Calu3 (cell line): ENCODE data around the gene BIVM. TPM values are rescaled to one million over a fixed set of nuclear protein-coding genes. Genes with fewer than 3 reads are reported as not detected.

Experiments
- Bru-seq: library from RNA; stranded (reverse); fragments of 400-500 nt; gene quantifications from one replicate; lab custom pipeline; 2021; lab: Mats Ljungman, UMichigan
- BruChase-seq, 2 experiments: library from RNA; stranded (reverse); fragments of 400-500 nt; gene quantifications; one replicate each; lab custom pipeline; 2021; lab: Mats Ljungman, UMichigan
- BruUV-seq: library from RNA; stranded (reverse); fragments of 400-500 nt; replicated peaks from 2 replicates; lab custom pipeline; 2021; lab: Mats Ljungman, UMichigan
- CTCF ChIA-PET: fragments of 300-600 bp; sonication (Branson Sonifier 250); formaldehyde crosslinking; loops from one replicate; lab custom pipeline; 2022; ENCODE audit warnings: antibody characterized with exemption; lab: Charles Lee
- DNase-seq: peaks from one replicate; pipeline ENCODE4 v3.0.0; 2022
- H3K27ac Mint-ChIP-seq: one replicate; pipeline ENCODE4 v1.8.0; 2022; ENCODE audit warnings: mixed read lengths; ENCODE audit not compliant: unreplicated experiment
- H3K27me3 Mint-ChIP-seq: one replicate; pipeline ENCODE4 v1.8.0; 2022; ENCODE audit warnings: mixed read lengths; ENCODE audit not compliant: unreplicated experiment
- H3K36me3 Mint-ChIP-seq: one replicate; pipeline ENCODE4 v1.8.0; 2022; ENCODE audit warnings: mild to moderate bottlenecking, moderate library complexity, mixed read lengths; ENCODE audit not compliant: insufficient read depth, unreplicated experiment
- H3K4me1 Mint-ChIP-seq: one replicate; pipeline ENCODE4 v1.8.0; 2022; ENCODE audit warnings: mild to moderate bottlenecking, low read depth, mixed read lengths; ENCODE audit not compliant: unreplicated experiment
- H3K4me3 Mint-ChIP-seq: one replicate; pipeline ENCODE4 v1.8.0; 2022; ENCODE audit warnings: mild to moderate bottlenecking, low read depth, moderate library complexity, mixed read lengths; ENCODE audit not compliant: unreplicated experiment
- H3K9me3 Mint-ChIP-seq: one replicate; pipeline ENCODE4 v1.8.0; 2022; ENCODE audit warnings: low read depth, mixed read lengths; ENCODE audit not compliant: unreplicated experiment
- intact Hi-C: fragments of 100-400 bp; cut with micrococcal nuclease; formaldehyde crosslinking; loops from one replicate; pipeline ENCODE4 v1.10.0; 2022; ENCODE audit not compliant: unreplicated experiment
- long read RNA-seq: library from polyadenylated mRNA; stranded (forward); transcript quantifications from one replicate; pipeline ENCODE4 v2.0.0, GENCODE V29; 2022
- total RNA-seq: library from RNA; stranded (reverse); gene quantifications from 2 replicates; pipeline ENCODE4 v1.2.3, GENCODE V29; 2022
- TF ChIP-seq, protein P1 (sequence below): fragments of 200-600 bp; IDR thresholded peaks from one replicate; pipeline ENCODE4 v1.8.0; 2022; ENCODE audit warnings: antibody characterized with exemption; ENCODE audit not compliant: unreplicated experiment

Gene BIVM, protein sequence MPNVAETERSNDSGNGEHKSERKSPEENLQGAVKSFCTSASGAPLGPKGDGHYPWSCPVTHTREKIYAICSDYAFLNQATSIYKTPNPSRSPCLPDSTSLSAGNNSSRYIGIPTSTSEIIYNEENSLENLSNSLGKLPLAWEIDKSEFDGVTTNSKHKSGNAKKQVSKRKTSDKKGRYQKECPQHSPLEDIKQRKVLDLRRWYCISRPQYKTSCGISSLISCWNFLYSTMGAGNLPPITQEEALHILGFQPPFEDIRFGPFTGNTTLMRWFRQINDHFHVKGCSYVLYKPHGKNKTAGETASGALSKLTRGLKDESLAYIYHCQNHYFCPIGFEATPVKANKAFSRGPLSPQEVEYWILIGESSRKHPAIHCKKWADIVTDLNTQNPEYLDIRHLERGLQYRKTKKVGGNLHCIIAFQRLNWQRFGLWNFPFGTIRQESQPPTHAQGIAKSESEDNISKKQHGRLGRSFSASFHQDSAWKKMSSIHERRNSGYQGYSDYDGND
- total RNA-seq (11.0 and 12.6 TPM in 2 replicates), Bru-seq, nascent RNA (percentile 68 among the genes with signal in this experiment), BruChase-seq, experiment 1, labeled RNA remaining after a 6-hour chase (percentile 88 among the genes with signal in this experiment), BruChase-seq, experiment 2, labeled RNA remaining after a 2-hour chase (percentile 84 among the genes with signal in this experiment)
- long read RNA-seq, partial matches to known transcripts, result 1 of 9 reads
- long read RNA-seq, other reads (novel, unspliced or antisense), result 7 of 9 reads

DNA sequence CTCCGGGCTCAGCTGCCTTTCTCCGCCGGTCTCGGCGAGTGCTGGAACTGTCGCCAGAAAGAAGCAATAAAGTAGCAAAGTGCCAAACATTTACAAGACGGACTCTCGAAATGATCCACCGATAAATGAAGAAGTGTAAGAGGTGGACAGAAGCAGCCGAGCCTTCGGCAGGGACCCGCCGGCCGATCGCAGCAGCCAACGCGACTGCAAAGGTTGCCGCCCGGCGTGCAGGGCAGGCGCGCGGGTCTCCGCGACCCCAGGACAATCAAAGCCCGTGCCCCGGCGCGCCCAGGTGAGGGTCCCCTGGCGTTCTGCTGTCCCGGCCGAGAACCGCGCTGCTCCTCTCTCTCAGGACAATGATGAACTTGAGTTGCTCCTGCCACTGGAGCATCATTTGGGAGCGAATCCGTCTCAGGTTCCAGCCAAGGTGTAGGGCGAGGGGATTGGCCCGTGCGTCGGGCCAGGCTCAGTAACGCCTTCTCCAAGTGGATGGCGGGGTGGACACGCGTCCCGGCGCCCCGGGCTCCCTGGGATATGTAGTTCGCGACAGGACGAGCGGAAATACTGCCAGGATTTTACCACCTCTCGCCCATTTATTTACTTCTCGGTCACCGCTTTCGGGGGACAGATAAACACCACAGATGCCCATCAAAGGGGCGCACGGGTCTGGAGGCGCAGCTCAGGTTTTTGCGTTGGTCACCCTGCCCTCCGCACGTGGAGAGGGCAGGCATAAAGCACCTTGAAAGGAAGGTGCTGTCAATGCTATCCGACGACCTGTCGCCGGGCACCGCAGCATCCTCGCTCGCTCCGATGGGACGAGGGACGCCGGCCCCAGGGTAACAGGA lies at the start of gene BIVM, which contains the start of gene POGLUT2:
Gene BIVM, plus strand, starts transcription at position 539 of the 845 bp plus-strand sequence. CDS start 8,149 bp downstream, outside the sequence.
Gene POGLUT2, minus strand, starts transcription at position 396 of the 845 bp plus-strand sequence. Its CDS starts 306 bp downstream, at position 90.
- CTCF ChIA-PET, result no interaction called here
- Mint-ChIP-seq H3K4me3 (peak within 1 kb of the TSS; percentile 76), H3K36me3 (peaks cover 15% of the 10 kb centered on the region), H3K4me1 (no peaks in the 10 kb centered on the region), H3K27ac (no peak within 1 kb of the TSS), H3K27me3 (no peaks in the 10 kb centered on the region), H3K9me3 (no peaks in the 10 kb centered on the region)
- BruUV-seq, result no TSS peak
- DNase-seq, result peak; percentile 71
- intact Hi-C loops, result no loop called here
- TF ChIP-seq, protein P1, sequence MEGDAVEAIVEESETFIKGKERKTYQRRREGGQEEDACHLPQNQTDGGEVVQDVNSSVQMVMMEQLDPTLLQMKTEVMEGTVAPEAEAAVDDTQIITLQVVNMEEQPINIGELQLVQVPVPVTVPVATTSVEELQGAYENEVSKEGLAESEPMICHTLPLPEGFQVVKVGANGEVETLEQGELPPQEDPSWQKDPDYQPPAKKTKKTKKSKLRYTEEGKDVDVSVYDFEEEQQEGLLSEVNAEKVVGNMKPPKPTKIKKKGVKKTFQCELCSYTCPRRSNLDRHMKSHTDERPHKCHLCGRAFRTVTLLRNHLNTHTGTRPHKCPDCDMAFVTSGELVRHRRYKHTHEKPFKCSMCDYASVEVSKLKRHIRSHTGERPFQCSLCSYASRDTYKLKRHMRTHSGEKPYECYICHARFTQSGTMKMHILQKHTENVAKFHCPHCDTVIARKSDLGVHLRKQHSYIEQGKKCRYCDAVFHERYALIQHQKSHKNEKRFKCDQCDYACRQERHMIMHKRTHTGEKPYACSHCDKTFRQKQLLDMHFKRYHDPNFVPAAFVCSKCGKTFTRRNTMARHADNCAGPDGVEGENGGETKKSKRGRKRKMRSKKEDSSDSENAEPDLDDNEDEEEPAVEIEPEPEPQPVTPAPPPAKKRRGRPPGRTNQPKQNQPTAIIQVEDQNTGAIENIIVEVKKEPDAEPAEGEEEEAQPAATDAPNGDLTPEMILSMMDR, result no peak

DNA sequence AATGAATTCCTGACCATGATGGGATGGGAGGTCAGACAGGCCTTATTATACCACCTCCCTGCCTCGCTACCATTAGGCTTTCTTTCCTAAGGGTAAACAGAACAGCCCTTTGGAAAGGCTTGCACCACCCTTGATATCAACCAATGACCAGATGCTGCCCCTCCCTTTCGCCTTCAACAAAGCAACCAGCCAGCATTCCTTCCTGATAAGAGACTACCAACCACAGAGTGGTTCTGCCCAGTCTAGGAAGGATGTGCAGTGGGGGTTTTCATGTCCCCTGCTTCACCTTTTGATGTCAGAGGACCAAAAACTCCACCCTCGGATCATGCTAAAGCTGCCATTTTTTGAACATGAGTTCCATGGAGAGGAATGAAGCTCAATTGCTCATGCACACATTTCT lies 47.0 kb upstream of the BIVM start:
- no TSS peak for BruUV-seq
- no peak overlapping the region for H3K4me3 Mint-ChIP-seq

DNA sequence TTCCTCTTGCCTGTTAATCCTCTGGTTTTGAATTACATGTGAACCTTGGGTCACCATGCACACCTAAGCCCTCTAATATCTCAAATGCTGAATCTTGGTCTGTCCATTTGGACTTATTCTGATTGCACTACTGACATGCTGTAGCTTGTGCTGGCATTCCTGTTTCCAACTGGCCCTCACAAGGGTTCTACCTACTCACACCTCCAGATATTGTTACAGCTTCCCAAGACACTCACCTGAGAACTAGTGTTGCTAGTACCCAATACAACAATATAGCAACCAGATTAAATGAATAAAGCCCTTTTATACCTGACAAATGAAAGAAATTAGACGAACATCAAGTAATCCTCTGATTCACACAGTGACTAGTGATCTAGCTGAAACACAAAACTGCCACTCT lies 41.9 kb upstream of the BIVM start:
- H3K36me3 Mint-ChIP-seq, result no peaks in the 10 kb centered on the region
- no peaks in the 10 kb centered on the region for H3K9me3 Mint-ChIP-seq
- H3K4me3 Mint-ChIP-seq, result no peak overlapping the region
- no peaks in the 10 kb centered on the region for H3K27me3 Mint-ChIP-seq
- CTCF ChIA-PET, result no interaction called here
- intact Hi-C loops, result no loop called here
- no peak overlapping the region for H3K27ac Mint-ChIP-seq
- TF ChIP-seq, protein P1, result no peak
- BruUV-seq, result no TSS peak
- H3K4me1 Mint-ChIP-seq, result no peaks in the 10 kb centered on the region
- DNase-seq, result no peak

More for the DNA sequence above, 47.0 kb upstream of the BIVM start:
- Mint-ChIP-seq H3K36me3 (no peaks in the 10 kb centered on the region), H3K27ac (no peak overlapping the region), H3K4me1 (no peaks in the 10 kb centered on the region), H3K9me3 (peaks cover 3% of the 10 kb centered on the region), H3K27me3 (peaks cover 16% of the 10 kb centered on the region)
- CTCF ChIA-PET, result no interaction called here
- intact Hi-C loops, result no loop called here
- TF ChIP-seq, protein P1, result no peak
- DNase-seq, result no peak

DNA sequence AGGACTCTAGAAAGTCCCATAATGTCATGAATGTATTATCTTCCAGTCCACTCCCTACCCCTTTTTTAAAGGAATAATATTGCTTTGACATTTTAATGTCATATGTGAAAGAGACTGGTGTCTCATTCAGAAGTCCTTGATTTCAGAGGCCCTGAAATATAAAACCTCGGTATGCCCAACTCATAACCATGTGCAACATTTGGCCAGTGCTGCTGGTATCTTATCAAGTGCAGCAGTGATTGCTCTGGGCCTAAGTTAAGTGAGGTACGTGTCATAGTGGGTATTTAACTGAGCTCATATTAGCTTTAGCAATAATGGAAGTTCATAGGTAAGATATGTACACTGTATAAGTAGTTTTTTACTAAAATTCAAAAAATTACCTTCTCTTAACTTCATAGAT lies 40.1 kb upstream of the BIVM start:
- Mint-ChIP-seq H3K4me1 (no peaks in the 10 kb centered on the region), H3K27ac (no peak overlapping the region), H3K27me3 (no peaks in the 10 kb centered on the region), H3K9me3 (no peaks in the 10 kb centered on the region), H3K36me3 (no peaks in the 10 kb centered on the region), H3K4me3 (no peak overlapping the region)
- no TSS peak for BruUV-seq
- TF ChIP-seq, protein P1, result no peak
- CTCF ChIA-PET, result no interaction called here
- intact Hi-C loops, result no loop called here
- no peak for DNase-seq
